ENCODE data around the gene FLAD1.

DNA sequence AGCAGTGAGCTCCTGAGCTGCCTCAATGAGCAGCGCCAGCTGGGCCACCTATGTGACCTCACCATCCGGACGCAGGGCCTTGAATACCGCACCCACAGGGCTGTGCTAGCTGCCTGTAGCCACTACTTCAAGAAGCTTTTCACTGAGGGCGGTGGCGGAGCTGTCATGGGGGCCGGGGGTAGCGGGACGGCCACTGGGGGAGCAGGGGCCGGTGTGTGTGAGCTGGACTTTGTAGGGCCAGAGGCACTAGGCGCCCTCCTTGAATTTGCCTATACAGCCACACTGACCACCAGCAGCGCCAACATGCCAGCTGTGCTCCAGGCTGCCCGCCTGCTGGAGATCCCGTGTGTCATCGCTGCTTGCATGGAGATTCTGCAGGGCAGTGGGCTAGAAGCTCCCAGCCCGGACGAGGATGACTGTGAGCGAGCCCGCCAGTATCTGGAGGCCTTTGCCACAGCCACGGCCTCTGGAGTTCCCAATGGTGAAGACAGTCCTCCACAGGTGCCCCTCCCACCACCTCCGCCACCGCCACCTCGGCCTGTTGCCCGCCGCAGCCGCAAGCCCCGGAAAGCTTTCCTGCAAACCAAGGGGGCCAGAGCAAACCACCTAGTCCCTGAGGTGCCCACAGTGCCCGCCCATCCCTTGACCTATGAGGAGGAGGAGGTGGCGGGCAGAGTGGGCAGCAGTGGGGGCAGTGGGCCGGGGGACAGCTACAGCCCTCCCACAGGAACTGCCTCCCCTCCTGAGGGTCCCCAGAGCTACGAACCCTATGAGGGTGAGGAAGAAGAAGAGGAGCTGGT lies 31.8 kb downstream of the FLAD1 start:
- TF ChIP-seq, protein P1, sequence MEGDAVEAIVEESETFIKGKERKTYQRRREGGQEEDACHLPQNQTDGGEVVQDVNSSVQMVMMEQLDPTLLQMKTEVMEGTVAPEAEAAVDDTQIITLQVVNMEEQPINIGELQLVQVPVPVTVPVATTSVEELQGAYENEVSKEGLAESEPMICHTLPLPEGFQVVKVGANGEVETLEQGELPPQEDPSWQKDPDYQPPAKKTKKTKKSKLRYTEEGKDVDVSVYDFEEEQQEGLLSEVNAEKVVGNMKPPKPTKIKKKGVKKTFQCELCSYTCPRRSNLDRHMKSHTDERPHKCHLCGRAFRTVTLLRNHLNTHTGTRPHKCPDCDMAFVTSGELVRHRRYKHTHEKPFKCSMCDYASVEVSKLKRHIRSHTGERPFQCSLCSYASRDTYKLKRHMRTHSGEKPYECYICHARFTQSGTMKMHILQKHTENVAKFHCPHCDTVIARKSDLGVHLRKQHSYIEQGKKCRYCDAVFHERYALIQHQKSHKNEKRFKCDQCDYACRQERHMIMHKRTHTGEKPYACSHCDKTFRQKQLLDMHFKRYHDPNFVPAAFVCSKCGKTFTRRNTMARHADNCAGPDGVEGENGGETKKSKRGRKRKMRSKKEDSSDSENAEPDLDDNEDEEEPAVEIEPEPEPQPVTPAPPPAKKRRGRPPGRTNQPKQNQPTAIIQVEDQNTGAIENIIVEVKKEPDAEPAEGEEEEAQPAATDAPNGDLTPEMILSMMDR (IDR thresholded peaks at IDR 0.05): no peak
- TF ChIP-seq POLR2A (IDR thresholded peaks at IDR 0.05): no peak

All from uterus (tissue), 2 donors.